Heart left ventricle (tissue), 16 donors: ENCODE measurements around the gene SFTPD. TPM values are rescaled to one million over a fixed set of nuclear protein-coding genes. Genes with fewer than 3 reads are reported as not detected.

Experiments used
- ATAC-seq, 4 donors: fragments of 200-7000 bp; cut with Tn5 transposase; one replicate each; pipeline ENCODE4 v1.9.1; 2020 to 2022; ENCODE audit warnings: moderate library complexity in 4 of 4, mild to moderate bottlenecking in 3 of 4, moderate number of reproducible peaks in 1 of 4
- DNase-seq, 5 donors: peaks; one replicate each; pipeline ENCODE4 v3.0.0-alpha.2; 2020
- H3K27ac ChIP-seq, 12 donors: fragments of 200-600 bp; sonication (generic) in 4 of 12; one replicate each; pipeline versions ENCODE4 v1.5.0 to v1.8.0; 2016 to 2022; ENCODE audit warnings: mild to moderate bottlenecking in 2 of 12
- H3K27me3 ChIP-seq, 9 donors: fragments of 200-600 bp; sonication (generic) in 2 of 9; one replicate each; pipeline versions ENCODE4 v1.5.1 to v1.8.0; 2016 to 2022; ENCODE audit warnings: mild to moderate bottlenecking in 3 of 9
- H3K36me3 ChIP-seq, 9 donors: fragments of 200-600 bp; sonication (generic) in 2 of 9; one replicate each; pipeline versions ENCODE4 v1.5.0 to v1.8.0; 2018 to 2022; ENCODE audit warnings: mild to moderate bottlenecking in 2 of 9
- H3K4me1 ChIP-seq, 12 donors: fragments of 200-600 bp; sonication (generic) in 4 of 12; one replicate each; pipeline versions ENCODE4 v1.5.0 to v1.8.0; 2016 to 2022; ENCODE audit warnings: mild to moderate bottlenecking in 3 of 12
- H3K4me3 ChIP-seq, 12 donors: fragments of 200-600 bp; sonication (generic) in 4 of 12; one replicate each; pipeline versions ENCODE4 v1.5.0 to v1.8.0; 2017 to 2022; ENCODE audit warnings: mild to moderate bottlenecking in 9 of 12, moderate library complexity in 4 of 12
- H3K9me3 ChIP-seq, 12 donors: fragments of 200-600 bp; sonication (generic) in 4 of 12; one replicate each; pipeline versions ENCODE4 v1.5.0 to v1.8.0; 2016 to 2022; ENCODE audit warnings: mild to moderate bottlenecking in 1 of 12
- CTCF ChIP-seq, 12 donors: fragments of 200-600 bp; sonication (generic) in 4 of 12; IDR thresholded peaks; one replicate each; pipeline versions ENCODE4 v1.5.0 to v1.8.0; 2018 to 2022; ENCODE audit warnings: antibody characterized with exemption in 12 of 12, mild to moderate bottlenecking in 5 of 12
- POLR2A ChIP-seq, 2 donors: fragments of 450-650 bp; IDR thresholded peaks; one replicate each; pipeline ENCODE4 v1.6.1; 2017; ENCODE audit warnings: antibody characterized with exemption in 2 of 2, mild to moderate bottlenecking in 2 of 2, moderate library complexity in 2 of 2
- WGBS, 4 donors: extraction: QIAGEN DNeasy Blood & Tissue Kit in 2 of 4; methylation state at CpG; one replicate each; pipeline versions ENCODE4 v1.1.5 to v1.1.7; 2013 to 2018; 5-methylcytosine and 5-hydroxymethylcytosine counted together
- intact Hi-C, 10 donors: fragments of 100-400 bp; cut with DNase I; formaldehyde crosslinking; loops; one replicate each; pipeline versions ENCODE4 v1.11.1 to v1.14.2; 2022
- polyA plus RNA-seq, 2 donors: library from polyadenylated mRNA; stranded (reverse); fragments of 200-250 nt; gene quantifications; one replicate each; pipeline ENCODE4 v1.2.3, GENCODE V29; 2013
- total RNA-seq, 9 donors: library from RNA; depleted of rRNA in 2 of 9; stranded (reverse); fragments of >200 nt in 2 of 9; fragmentation: NEBNext Ultra II Directional in 3 of 9; extraction: Animal tissue kit (Norgen Biotek cat#: 25700) in 3 of 9; gene quantifications; one replicate each; pipeline versions ENCODE4 v1.1.0 to v1.2.4, GENCODE V29; 2016 to 2023
- donor health status: ischemic (EF 13 %, LVEDD 7.1; RV severe dilation, severe dysfunction).
- donor health status: healthy with polysubstance abuse.
- donor health status: DM: no; HTN: yes; CAD: no.
- donor health status: DM: no; HTN: no; CAD: no.
- donor health status: ischemic (EF 25% LVEDD 6.9; RV normal size, moderate dysfunction).
- donor health status: ischemic (EF 25% LVEDD 5.7; RV mildly dilated, moderate dysfunction).
- donor health status: healthy.
- donor health status: DM: yes; HTN: yes; CAD: no.
- donor health status: ischemic (EF 35%, LVEDD 5.7; RV mildly dilated, moderate dysfunction).
- donor health status: nonischemic (EF 11% LVEDD 7.7; RV severe dilation, severe dysfunction).
- donor health status: DM: yes; HTN: yes; CAD: no.
- donor health status: PGD.
- donor health status: ischemic (EF 29% LVEDD 5.4; RV normal size, mild dysfunction).
- donor health status: nonischemic (EF 23%, LVEDD 6.1; RV moderate dilation, normal function).

Gene SFTPD
- total and polyA plus RNA-seq, 11 donors, result 0.12 to 1.9 (median 1.0) TPM; not detected in 1

GRCh38 chr10:79944428-79945395 is 4.2 kb downstream of the SFTPD start:
- no peak overlapping the region for H3K4me3 ChIP-seq
- TF ChIP-seq CTCF (IDR thresholded peaks at IDR 0.05) (no peak), POLR2A (IDR thresholded peaks at IDR 0.05) (no peak)
- ATAC-seq (no peak), DNase-seq (no peak)
- no peaks in the 10 kb centered on the region for H3K9me3 ChIP-seq
- no peaks in the 10 kb centered on the region for H3K27me3 ChIP-seq
- no peak overlapping the region for H3K27ac ChIP-seq
- intact Hi-C loops, result no loop called here
- peaks cover 0 to 5% (median 0%) of the 10 kb centered on the region in 12 donors for H3K4me1 ChIP-seq
- peaks cover 0 to 5% (median 0%) of the 10 kb centered on the region in 9 donors for H3K36me3 ChIP-seq
- WGBS, 4 donors, result 78 to 82% (median 81%) methylated on average over 10 to 13 of the region's 13 CpGs

GRCh38 chr10:79943871-79944270 is 5.0 kb downstream of the SFTPD start:
- intact Hi-C loops, result no loop called here
- Histone ChIP-seq H3K27ac (no peak overlapping the region), H3K36me3 (peaks cover 0 to 5% (median 0%) of the 10 kb centered on the region in 9 donors), H3K4me1 (peaks cover 0 to 12% (median 0%) of the 10 kb centered on the region in 12 donors), H3K4me3 (no peak overlapping the region), H3K9me3 (no peaks in the 10 kb centered on the region), H3K27me3 (no peaks in the 10 kb centered on the region)
- ATAC-seq, result no peak
- DNase-seq, result no peak
- whole genome bisulfite sequencing, 4 donors, result 76 to 96% (median 96%) methylated on average over 2 of the region's 2 CpGs
- TF ChIP-seq CTCF (IDR thresholded peaks at IDR 0.05) (no peak), POLR2A (IDR thresholded peaks at IDR 0.05) (no peak)

DNA sequence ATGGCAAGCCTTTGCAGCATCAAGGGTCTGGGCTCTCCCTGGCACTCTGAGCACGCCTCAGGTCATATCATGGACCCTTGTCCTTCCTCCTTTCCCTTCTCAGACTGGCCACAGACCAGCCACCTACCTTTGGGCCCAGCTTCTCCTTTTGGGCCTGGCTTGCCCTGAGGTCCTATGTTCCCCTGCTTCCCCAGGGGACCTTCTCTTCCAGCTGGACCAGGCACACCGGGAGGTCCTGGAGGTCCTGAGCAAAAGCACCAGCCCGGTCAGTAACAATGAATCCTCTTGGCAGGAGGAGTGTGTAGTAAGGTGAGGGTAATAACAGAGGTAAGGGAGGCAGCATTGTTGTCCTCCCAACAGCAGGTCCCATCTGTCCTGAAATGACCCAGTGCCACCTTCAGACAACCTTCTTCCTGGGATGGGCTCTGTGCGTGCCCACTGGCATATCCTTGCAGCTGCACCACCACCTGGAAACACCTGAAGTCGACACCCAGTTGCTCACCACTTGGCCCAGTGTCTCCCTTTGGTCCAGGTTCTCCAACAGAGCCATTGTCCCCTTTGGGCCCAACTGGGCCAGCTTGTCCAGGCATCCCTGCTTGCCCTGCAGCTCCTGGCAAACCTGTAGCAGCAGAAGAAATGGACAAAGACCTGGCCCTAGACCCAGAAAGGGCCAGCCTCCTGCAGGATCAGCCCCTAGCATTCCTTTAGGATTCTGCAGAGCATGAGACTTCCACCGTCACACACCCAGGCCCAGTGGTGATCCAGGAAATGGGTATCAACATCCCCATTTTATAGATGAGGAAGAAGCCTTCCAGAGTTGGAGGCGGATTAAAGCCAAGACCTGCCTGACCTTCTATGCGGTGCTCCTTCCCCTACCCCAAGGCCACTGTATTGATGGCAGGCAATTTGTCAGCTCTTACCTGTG is 6.4 kb downstream of the SFTPD start:
- Histone ChIP-seq H3K9me3 (no peaks in the 10 kb centered on the region), H3K27me3 (no peaks in the 10 kb centered on the region), H3K4me3 (no peak overlapping the region), H3K36me3 (peaks cover 0 to 5% (median 0%) of the 10 kb centered on the region in 9 donors), H3K27ac (no peak overlapping the region), H3K4me1 (peaks cover 0 to 24% (median 0%) of the 10 kb centered on the region in 12 donors)
- intact Hi-C loops, result no loop called here
- ATAC-seq, result no peak
- 92 to 94% (median 93%) methylated on average over 7 to 8 of the region's 8 CpGs for WGBS, 4 donors
- no peak for TF ChIP-seq POLR2A (IDR thresholded peaks at IDR 0.05)
- no peak for TF ChIP-seq CTCF (IDR thresholded peaks at IDR 0.05)
- DNase-seq, result no peak
